ENCODE results near the gene ROM1. TPM values are rescaled to one million over a fixed set of nuclear protein-coding genes. Genes with fewer than 3 reads are reported as not detected.

The ROM1 gene
- total and polyA plus RNA-seq, 2 experiments from 2014 or later, result 0.24 to 0.65 TPM

GRCh38 chr11:62652161-62653006 is 39.3 kb downstream of the ROM1 start:
- Histone ChIP-seq H3K27ac (ENCODE audit: low read depth) (peak overlapping the region; percentile 86), H2AFZ (peak overlapping the region; percentile 81)
- ATAC-seq, result no peak

More at GRCh38 chr11:62652161-62653006, 39.3 kb downstream of the ROM1 start:
- H3K4me3 Mint-ChIP-seq, result peak overlapping the region; percentile 87
- H3K4me1 Mint-ChIP-seq, result peaks cover 8% of the 10 kb centered on the region
- H3K9me2 ChIP-seq (ENCODE audit: insufficient read depth), result no peaks in the 10 kb centered on the region
- TF ChIP-seq ZNF114 (CRISPR knock-in tag; IDR thresholded peaks at IDR 0.05) (no peak), CREB1 (CRISPR knock-in tag; IDR thresholded peaks at IDR 0.05; ENCODE audit: low read depth) (no peak), NANOG (IDR thresholded peaks at IDR 0.05; ENCODE audit: borderline replicate concordance) (no peak), JUNB (IDR thresholded peaks at IDR 0.05; ENCODE audit: unreplicated experiment) (no peak), EZH2 (IDR thresholded peaks at IDR 0.05; ENCODE audit: low read depth, unreplicated experiment) (no peak), EZH2phosphoT487 (IDR thresholded peaks at IDR 0.05; ENCODE audit: unreplicated experiment) (no peak), POLR2AphosphoS5 (IDR thresholded peaks at IDR 0.05; ENCODE audit: low read depth) (no peak), ETS1 (IDR thresholded peaks at IDR 0.05) (no peak), CTCF (conservative IDR thresholded peaks at IDR 0.05; ENCODE audit: low read depth in 2 of 2) (no peak), ZNF462 (CRISPR knock-in tag; IDR thresholded peaks at IDR 0.05) (no peak), REST (IDR thresholded peaks at IDR 0.05; ENCODE audit: unreplicated experiment) (no peak), ZNF331 (CRISPR knock-in tag; IDR thresholded peaks at IDR 0.05; ENCODE audit: low read depth) (no peak), STAT1 (IDR thresholded peaks at IDR 0.05; ENCODE audit: unreplicated experiment) (no peak)
- H3K36me3 Mint-ChIP-seq (ENCODE audit: low read depth), result peaks cover 16% of the 10 kb centered on the region
- peak overlapping the region; percentile 95 for H3K27ac Mint-ChIP-seq
- peaks cover 10% of the 10 kb centered on the region for H3K27me3 Mint-ChIP-seq (ENCODE audit: insufficient read depth, low read depth, poor library complexity)
- H3K4me3 ChIP-seq, result peak overlapping the region; percentile 100
- H4K20me1 ChIP-seq (replicated peaks; ENCODE audit: insufficient read depth), result no peaks in the 10 kb centered on the region
- H3K36me3 ChIP-seq (ENCODE audit: insufficient read depth), result 0 out of 2 replicates have a peak, but pooled peaks cover 3% of the 10 kb centered on the region
- H3F3A ChIP-seq (replicated peaks; ENCODE audit: low read depth), result peaks cover 7% of the 10 kb centered on the region; the same call in 1 of the 2 replicates
- peaks cover 9% of the 10 kb centered on the region; the same call in 1 of the 2 replicates for H3K4me1 ChIP-seq (ENCODE audit: insufficient read depth)
- peaks cover 24% of the 10 kb centered on the region for H3K79me2 ChIP-seq (replicated peaks; ENCODE audit: insufficient read depth)
- peak overlapping the region; percentile 100 for H3K4me2 ChIP-seq
- H3K27me3 ChIP-seq (ENCODE audit: insufficient read depth), result no peaks in the 10 kb centered on the region
- no peak for DNase-seq (ENCODE audit: low spot score)
- no peaks in the 10 kb centered on the region for H3K9me3 Mint-ChIP-seq

Measured in GM23338 (cell line).